Measurements from ENCODE around the gene PCSK2.

GRCh38 chr20:17491041-17491440 lies 264.2 kb downstream of the PCSK2 start:
- TF ChIP-seq, protein P1, sequence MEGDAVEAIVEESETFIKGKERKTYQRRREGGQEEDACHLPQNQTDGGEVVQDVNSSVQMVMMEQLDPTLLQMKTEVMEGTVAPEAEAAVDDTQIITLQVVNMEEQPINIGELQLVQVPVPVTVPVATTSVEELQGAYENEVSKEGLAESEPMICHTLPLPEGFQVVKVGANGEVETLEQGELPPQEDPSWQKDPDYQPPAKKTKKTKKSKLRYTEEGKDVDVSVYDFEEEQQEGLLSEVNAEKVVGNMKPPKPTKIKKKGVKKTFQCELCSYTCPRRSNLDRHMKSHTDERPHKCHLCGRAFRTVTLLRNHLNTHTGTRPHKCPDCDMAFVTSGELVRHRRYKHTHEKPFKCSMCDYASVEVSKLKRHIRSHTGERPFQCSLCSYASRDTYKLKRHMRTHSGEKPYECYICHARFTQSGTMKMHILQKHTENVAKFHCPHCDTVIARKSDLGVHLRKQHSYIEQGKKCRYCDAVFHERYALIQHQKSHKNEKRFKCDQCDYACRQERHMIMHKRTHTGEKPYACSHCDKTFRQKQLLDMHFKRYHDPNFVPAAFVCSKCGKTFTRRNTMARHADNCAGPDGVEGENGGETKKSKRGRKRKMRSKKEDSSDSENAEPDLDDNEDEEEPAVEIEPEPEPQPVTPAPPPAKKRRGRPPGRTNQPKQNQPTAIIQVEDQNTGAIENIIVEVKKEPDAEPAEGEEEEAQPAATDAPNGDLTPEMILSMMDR (conservative IDR thresholded peaks at IDR 0.05; ENCODE audit: low read depth, low read length): no peak
- no peak for TF ChIP-seq EZH2 (IDR thresholded peaks at IDR 0.05; ENCODE audit: borderline replicate concordance, low read depth, low read length, poor library complexity, severe bottlenecking)

Measured in A673 (cell line).